GM13977 (cell line): ENCODE results near the gene SDCBP2.

Experiments used
- DNase-seq: peaks from one replicate; pipeline ENCODE4 v3.0.0; 2012; ENCODE audit warnings: low spot score
- in situ Hi-C: fragments of 300-500 bp; cut with MboI; formaldehyde crosslinking; loops from one replicate; pipeline ENCODE4 v1.12.0; 2022; ENCODE audit warnings: low sequenced_read_pairs, low pct_unique_long_range_greater_than_20kb, mixed read lengths, inconsistent platforms; ENCODE audit not compliant: unreplicated experiment
- TF ChIP-seq, protein P1 (sequence below): IDR thresholded peaks from 2 replicates; pipeline ENCODE4 v1.5.1; 2012; ENCODE audit warnings: mild to moderate bottlenecking, control low read depth; ENCODE audit not compliant: insufficient read depth; ENCODE audit errors: extremely low read depth, missing control alignments

SDCBP2 gene

DNA sequence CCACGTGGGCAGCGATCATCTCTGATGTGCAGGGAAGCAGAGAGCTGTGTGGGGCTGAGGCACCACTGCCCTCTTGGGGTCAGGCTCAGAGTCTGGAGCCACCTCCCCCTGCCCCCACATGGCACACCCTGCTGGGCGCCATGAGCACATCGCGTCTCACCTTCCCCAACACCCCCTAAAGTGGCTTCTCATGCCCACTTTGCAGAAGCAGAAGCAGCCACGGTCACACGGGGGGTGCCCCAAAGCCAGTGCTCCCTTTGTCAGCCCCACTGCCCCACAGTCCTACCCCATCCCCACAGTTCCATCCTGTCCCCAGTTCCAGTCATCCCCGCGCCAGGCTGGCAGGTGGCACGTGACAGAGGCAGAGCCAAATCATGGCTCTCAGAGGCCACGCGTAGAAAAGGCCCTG, 19.5 kb downstream of the SDCBP2 start:
- in situ Hi-C loops: no loop called here
- DNase-seq: no peak
- TF ChIP-seq, protein P1, sequence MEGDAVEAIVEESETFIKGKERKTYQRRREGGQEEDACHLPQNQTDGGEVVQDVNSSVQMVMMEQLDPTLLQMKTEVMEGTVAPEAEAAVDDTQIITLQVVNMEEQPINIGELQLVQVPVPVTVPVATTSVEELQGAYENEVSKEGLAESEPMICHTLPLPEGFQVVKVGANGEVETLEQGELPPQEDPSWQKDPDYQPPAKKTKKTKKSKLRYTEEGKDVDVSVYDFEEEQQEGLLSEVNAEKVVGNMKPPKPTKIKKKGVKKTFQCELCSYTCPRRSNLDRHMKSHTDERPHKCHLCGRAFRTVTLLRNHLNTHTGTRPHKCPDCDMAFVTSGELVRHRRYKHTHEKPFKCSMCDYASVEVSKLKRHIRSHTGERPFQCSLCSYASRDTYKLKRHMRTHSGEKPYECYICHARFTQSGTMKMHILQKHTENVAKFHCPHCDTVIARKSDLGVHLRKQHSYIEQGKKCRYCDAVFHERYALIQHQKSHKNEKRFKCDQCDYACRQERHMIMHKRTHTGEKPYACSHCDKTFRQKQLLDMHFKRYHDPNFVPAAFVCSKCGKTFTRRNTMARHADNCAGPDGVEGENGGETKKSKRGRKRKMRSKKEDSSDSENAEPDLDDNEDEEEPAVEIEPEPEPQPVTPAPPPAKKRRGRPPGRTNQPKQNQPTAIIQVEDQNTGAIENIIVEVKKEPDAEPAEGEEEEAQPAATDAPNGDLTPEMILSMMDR: no peak

DNA sequence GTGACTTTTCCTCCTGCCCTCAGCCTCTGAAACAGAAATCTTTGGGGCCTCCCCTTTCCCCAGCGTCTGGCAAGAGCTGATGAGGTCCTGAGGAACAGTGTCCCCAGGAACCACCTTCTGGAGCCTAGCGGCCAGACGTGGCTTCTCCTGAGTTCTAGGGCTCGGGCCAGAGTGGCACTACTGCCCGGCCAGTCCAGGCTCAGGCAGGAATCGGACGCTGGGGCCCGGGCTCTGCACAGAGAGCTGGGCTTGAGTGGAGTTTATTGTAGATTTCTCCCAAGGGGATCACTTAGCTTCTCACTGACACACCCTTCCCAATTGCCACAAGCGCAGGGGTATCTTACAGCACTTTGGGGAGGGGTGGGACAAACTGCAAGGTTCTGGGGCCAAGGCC, 20.2 kb downstream of the SDCBP2 start:
- TF ChIP-seq, protein P1: no peak
- DNase-seq: no peak
- in situ Hi-C loops: no loop called here

DNA sequence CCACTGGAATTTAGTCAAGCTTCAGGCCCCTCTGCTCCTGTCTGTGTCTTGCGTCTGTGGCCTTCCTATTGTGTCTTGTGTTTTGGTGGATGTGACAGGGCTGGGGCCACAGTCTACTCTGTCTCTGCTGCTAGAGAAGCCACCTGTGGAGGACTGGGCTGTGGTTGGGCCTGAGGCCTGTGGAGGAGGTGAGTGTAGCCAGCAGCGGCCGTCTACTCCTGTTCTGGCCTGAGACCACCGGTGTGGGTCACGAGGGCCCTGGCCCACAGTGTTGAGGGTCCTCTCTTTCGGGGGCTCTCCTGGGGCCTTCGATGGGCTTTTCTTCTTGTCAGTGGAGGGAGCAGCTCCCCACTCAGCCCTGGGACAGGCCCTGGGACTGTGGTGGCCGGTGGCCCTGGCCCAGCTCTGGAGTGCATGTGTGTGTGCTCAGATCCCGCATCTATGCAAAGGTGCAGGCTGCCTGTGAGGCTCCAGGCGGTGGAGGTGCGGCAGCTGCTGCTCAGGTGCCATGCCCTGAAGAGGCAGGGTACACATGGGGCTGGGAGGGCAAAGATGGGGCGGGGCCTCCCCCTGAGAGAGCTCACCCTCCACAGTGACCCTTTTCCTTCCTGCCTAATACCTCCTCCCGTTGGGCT, 20.8 kb downstream of the SDCBP2 start:
- DNase-seq: no peak
- TF ChIP-seq, protein P1: no peak
- in situ Hi-C loops: no loop called here

DNA sequence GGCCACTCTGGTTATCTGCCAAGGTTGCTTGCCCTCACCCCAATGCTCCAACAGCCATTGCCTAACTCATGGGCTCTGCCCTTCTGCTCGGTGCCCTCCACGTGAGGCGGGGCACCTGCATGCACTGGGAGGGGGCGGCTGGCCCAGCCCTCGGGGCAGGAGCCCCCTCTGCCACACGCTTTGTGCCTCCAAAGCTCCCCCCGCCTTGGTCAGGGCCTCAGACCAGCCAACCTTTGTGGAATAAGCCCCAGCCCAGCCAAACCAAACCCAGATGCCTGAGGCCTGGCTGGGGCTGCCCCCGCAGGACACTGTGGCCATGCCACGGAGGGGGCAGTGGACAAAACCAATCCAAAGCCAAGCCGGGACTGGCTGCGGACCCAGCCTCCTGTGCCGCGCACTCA, 21.4 kb downstream of the SDCBP2 start:
- no peak for DNase-seq
- in situ Hi-C loops: no loop called here
- TF ChIP-seq, protein P1: no peak

DNA sequence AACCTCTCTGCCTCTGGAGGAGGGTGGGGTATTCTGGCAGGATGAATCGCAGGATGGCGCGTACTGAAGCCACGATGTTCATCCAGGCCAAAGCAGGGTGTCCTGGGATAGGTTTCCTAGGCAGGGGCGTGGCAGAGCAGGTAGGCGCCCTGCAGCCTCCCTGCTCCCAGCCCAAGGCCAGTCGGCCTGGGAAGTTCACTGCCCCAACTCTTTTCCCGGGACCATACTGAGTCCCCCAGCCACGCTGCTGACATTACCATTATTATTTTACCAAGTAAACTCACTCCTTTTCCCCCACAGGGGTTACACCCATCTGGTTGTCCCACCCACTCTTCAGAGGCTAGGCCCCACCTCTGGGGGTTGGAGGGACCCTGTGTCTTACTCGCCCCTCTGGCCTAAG, 21.8 kb downstream of the SDCBP2 start:
- no peak for DNase-seq
- in situ Hi-C loops: no loop called here
- TF ChIP-seq, protein P1: no peak

DNA sequence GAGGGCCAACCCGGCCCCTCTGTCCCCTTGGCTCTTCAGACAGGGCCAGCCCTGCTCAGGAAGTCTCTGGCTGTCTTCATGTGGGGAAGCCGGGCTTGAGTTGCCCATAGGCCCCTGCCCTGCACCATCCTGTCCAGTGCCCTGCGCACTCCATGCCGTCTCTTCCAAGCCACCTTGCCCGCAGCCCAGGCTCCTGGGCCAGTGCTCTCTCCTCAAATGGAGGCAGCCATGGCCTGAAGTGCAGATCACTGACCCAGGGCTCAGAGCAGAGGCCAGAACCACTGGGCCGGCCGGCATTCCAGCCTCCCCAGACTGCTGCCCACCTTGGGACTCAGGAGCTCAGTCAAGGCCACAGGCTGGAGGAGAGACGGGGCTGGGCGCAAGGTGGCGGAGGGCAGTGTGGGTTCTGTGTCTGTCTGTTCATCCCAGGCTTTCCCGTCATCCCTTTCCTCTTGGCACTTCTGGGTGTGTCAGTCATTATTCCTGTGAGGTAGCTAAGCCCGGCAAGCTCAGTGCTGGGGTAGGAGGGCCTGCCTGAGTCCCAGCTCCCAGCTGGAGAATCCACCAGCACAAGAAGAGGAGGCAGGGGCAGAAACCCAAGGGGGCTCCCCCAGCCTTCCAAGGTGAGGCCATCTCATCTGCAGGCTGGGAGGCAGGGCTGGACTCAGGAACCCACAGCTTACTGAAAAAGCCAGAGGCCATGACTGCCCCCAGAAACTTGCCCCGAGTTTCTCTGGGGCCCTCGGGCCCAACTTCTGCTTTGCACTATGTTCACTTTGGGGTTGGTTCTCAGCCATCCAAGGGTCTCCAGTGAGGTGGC, 22.4 kb downstream of the SDCBP2 start:
- DNase-seq: no peak
- in situ Hi-C loops: no loop called here
- TF ChIP-seq, protein P1: no peak
